Effector memory CD4-positive, alpha-beta T cell (primary cell): Measurements from ENCODE around the gene STK32B.

Source experiments
- DNase-seq, 3 donors: peaks; one replicate each; pipeline ENCODE4 v3.0.0-alpha.2; 2020
- H3K27ac ChIP-seq: 2 replicates; pipeline ENCODE4 v1.7.0; 2013; ENCODE audit warnings: mild to moderate bottlenecking, low read length, moderate library complexity; ENCODE audit not compliant: insufficient read depth, poor library complexity, severe bottlenecking
- H3K27me3 ChIP-seq: replicated peaks from 2 replicates; pipeline ENCODE4 v1.7.0; 2013; ENCODE audit warnings: mild to moderate bottlenecking, low read length; ENCODE audit not compliant: insufficient read depth, control insufficient read depth, poor library complexity, severe bottlenecking
- H3K36me3 ChIP-seq: 2 replicates; pipeline ENCODE4 v1.7.0; 2013; ENCODE audit warnings: mild to moderate bottlenecking, low read length, moderate library complexity; ENCODE audit not compliant: control insufficient read depth, insufficient read depth
- H3K4me1 ChIP-seq: 2 replicates; pipeline ENCODE4 v1.7.0; 2013; ENCODE audit warnings: low read length, mild to moderate bottlenecking; ENCODE audit not compliant: control insufficient read depth, insufficient read depth, poor library complexity, severe bottlenecking
- H3K4me3 ChIP-seq: 2 replicates; pipeline ENCODE4 v1.7.0; 2013; ENCODE audit warnings: low read length, low read depth, mild to moderate bottlenecking; ENCODE audit not compliant: insufficient read depth, poor library complexity, severe bottlenecking
- H3K9me3 ChIP-seq: 2 replicates; pipeline ENCODE4 v1.7.0; 2013; ENCODE audit warnings: mild to moderate bottlenecking, low read length, moderate library complexity; ENCODE audit not compliant: control insufficient read depth

STK32B gene

GRCh38 chr4:5341526-5341925 lies 290.2 kb downstream of the STK32B start:
- no peaks in the 10 kb centered on the region for H3K9me3 ChIP-seq
- H3K27ac ChIP-seq = no peak overlapping the region
- DNase-seq = no peak
- H3K36me3 ChIP-seq = no peaks in the 10 kb centered on the region
- H3K4me1 ChIP-seq = no peaks in the 10 kb centered on the region
- no peak overlapping the region for H3K4me3 ChIP-seq
- no peaks in the 10 kb centered on the region for H3K27me3 ChIP-seq

DNA sequence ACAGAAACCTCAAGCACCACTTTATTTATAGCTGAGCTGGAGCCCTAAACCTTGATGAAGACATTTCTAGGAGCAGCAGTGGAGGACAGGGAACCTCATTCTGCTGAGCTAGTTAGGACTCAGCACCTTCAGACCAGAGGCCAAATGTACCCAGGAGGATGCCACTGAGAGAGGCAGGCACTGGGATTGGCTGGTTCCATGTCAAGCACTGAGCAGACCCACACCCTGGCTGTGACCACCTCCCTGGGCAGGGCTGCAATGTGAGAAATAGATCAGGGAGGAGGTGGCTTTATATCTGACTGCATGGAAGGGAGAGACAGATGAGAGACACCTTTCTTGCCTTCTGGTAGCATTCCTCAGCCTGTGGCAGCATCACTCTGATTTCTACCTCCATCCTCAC lies 304.6 kb downstream of the STK32B start:
- Histone ChIP-seq H3K27me3 (no peaks in the 10 kb centered on the region), H3K9me3 (no peaks in the 10 kb centered on the region), H3K27ac (no peak overlapping the region), H3K36me3 (no peaks in the 10 kb centered on the region), H3K4me1 (no peaks in the 10 kb centered on the region), H3K4me3 (no peak overlapping the region)
- no peak for DNase-seq

- Histone ChIP-seq H3K9me3 (no peaks in the 10 kb centered on the region), H3K27me3 (no peaks in the 10 kb centered on the region), H3K4me3 (no peak overlapping the region), H3K36me3 (no peaks in the 10 kb centered on the region), H3K4me1 (no peaks in the 10 kb centered on the region), H3K27ac (no peak overlapping the region)
- no peak for DNase-seq
These were observed 306.6 kb downstream of the STK32B start for GRCh38 chr4:5357870-5358269.

GRCh38 chr4:5361968-5362367 lies 310.7 kb downstream of the STK32B start:
- no peaks in the 10 kb centered on the region for H3K9me3 ChIP-seq
- H3K4me3 ChIP-seq = no peak overlapping the region
- no peaks in the 10 kb centered on the region for H3K36me3 ChIP-seq
- no peak overlapping the region for H3K27ac ChIP-seq
- DNase-seq = no peak
- H3K4me1 ChIP-seq = no peaks in the 10 kb centered on the region
- H3K27me3 ChIP-seq = no peaks in the 10 kb centered on the region

DNA sequence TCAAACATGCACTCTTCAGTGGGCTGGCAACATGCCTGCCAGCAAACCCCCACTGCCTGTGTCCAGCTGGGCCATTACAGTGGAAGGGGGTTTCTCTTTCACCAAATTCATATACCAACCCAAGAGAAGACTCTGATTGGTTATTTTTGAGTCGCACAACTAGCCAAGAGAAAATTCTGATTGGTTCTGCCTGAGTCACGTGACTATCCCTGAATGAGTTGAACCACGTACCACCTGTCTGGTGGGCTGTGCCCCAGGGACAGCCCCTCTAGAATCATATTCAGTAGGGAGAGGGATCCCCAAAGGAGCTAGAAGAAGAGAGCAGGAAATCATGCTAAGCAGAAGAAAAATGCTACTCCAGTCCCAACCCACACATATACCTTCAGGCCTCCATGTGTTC lies 313.1 kb downstream of the STK32B start:
- no peak for DNase-seq
- no peaks in the 10 kb centered on the region for H3K4me1 ChIP-seq
- H3K4me3 ChIP-seq = no peak overlapping the region
- H3K36me3 ChIP-seq = no peaks in the 10 kb centered on the region
- no peak overlapping the region for H3K27ac ChIP-seq
- H3K27me3 ChIP-seq = no peaks in the 10 kb centered on the region
- H3K9me3 ChIP-seq = no peaks in the 10 kb centered on the region

DNA sequence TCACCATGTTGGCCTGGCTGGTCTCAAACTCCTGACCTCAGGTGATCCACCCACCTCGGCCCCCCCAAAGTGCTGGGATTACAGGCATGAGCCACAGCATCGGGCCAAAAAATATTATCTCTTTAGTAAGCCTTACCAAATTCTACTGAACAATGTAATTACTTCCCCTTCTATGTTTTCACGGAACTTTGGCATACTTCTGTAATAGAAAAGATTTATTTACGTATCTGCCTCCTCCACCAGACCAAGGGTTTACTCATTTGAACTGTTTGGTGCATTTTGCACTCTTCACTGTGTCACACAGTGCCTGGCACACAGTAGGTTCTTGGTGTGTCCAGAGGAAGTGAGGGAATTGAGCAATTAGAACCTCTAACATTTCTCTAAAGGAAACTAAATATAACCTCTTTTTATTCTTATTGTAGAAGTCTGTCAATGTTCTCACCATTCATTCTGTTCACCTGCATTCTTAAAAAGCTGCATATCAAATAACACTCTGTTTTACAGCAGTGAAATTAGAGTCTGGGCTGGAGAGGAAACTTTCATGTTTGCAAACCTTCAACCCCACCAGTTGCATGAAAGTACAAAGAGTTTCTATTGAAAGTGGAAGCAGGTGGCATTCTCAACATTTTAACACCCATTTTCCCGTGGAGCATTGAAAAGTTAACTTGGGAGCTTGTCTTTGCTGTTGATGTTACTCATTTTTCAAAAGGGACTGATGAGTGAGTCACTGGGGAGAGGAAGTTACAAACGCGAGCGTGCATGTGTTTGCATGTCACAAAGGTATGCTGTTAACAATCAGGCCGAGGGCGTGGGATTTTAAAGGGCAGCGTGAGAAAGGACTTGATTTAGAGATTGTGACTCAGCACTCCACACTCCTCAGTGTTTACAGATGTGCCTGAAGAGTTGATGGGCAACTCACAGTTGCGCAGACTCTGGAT lies 314.1 kb downstream of the STK32B start:
- Histone ChIP-seq H3K9me3 (no peaks in the 10 kb centered on the region), H3K4me1 (no peaks in the 10 kb centered on the region), H3K36me3 (no peaks in the 10 kb centered on the region), H3K27me3 (no peaks in the 10 kb centered on the region), H3K4me3 (no peak overlapping the region), H3K27ac (no peak overlapping the region)
- DNase-seq = no peak

DNA sequence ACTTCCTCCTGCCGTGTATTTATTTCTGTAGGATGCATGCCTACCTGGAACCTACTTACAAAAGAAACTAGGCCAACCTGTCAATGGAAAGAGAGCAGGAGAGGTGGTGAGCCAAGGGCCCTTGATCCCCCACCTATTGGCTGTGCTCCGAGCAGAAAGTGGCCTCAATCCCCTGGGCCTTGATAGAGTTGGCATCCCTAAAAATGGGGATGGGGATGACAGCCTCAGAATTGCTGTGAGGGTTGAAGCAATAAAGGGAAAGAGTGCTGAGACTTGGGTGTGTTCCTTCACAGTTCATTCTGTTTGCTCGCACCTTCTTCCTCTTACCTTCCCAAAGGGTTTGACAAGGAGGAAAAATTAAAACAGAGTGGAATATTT lies 314.7 kb downstream of the STK32B start:
- DNase-seq = no peak
- Histone ChIP-seq H3K36me3 (no peaks in the 10 kb centered on the region), H3K9me3 (no peaks in the 10 kb centered on the region), H3K4me1 (no peaks in the 10 kb centered on the region), H3K27ac (no peak overlapping the region), H3K4me3 (no peak overlapping the region), H3K27me3 (no peaks in the 10 kb centered on the region)

- no peaks in the 10 kb centered on the region for H3K27me3 ChIP-seq
- no peak overlapping the region for H3K4me3 ChIP-seq
- H3K9me3 ChIP-seq = no peaks in the 10 kb centered on the region
- no peak overlapping the region for H3K27ac ChIP-seq
- no peak for DNase-seq
- no peaks in the 10 kb centered on the region for H3K4me1 ChIP-seq
- H3K36me3 ChIP-seq = no peaks in the 10 kb centered on the region
These were observed 315.1 kb downstream of the STK32B start for GRCh38 chr4:5366421-5366820.

- no peaks in the 10 kb centered on the region for H3K4me1 ChIP-seq
- no peak overlapping the region for H3K27ac ChIP-seq
- no peak overlapping the region for H3K4me3 ChIP-seq
- H3K9me3 ChIP-seq = no peaks in the 10 kb centered on the region
- H3K27me3 ChIP-seq = no peaks in the 10 kb centered on the region
- DNase-seq = no peak
- no peaks in the 10 kb centered on the region for H3K36me3 ChIP-seq
These were observed 317.1 kb downstream of the STK32B start for GRCh38 chr4:5368426-5368825.

DNA sequence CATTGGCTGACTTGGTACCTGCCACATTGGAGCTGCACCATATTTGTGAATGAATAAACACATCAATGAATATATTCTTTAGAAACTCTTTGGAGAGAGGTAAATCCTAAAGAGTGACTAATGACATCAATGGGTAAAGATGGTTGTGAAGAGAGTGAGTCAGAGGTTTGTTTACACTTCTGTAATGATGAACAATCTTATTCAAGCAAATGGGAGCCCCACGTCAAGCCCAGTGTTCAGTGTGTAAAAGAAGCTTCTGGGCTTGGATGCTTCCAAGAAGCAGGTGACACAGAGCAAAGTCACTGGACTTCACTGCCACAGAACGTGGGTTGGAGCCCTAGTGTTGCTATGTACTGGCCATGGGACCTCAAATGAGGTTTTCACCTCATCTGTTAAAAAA lies 319.0 kb downstream of the STK32B start:
- no peak for DNase-seq
- no peak overlapping the region for H3K4me3 ChIP-seq
- H3K27ac ChIP-seq = no peak overlapping the region
- no peaks in the 10 kb centered on the region for H3K27me3 ChIP-seq
- H3K4me1 ChIP-seq = no peaks in the 10 kb centered on the region
- no peaks in the 10 kb centered on the region for H3K9me3 ChIP-seq
- no peaks in the 10 kb centered on the region for H3K36me3 ChIP-seq
